Activated CD8-positive, alpha-beta T cell treated with anti-CD3 and anti-CD28 coated beads for 36 hours (primary cell): ENCODE data around the gene SPAG4. TPM values are rescaled to one million over a fixed set of nuclear protein-coding genes. Genes with fewer than 3 reads are reported as not detected.

ENCODE experiments used
- ATAC-seq: fragments of 200-7000 bp; cut with Tn5 transposase; one replicate; pipeline ENCODE4 v1.10.0; 2021; ENCODE audit warnings: mild to moderate bottlenecking, moderate library complexity
- CTCF ChIA-PET: fragments of 350-600 bp; sonication (Branson Sonifier 250); formaldehyde crosslinking; loops from one replicate; lab custom pipeline; 2021; ENCODE audit warnings: antibody characterized with exemption; lab: Charles Lee
- POLR2A ChIA-PET: fragments of 350-600 bp; sonication (Branson Sonifier 250); formaldehyde crosslinking; loops from one replicate; lab custom pipeline; 2021; ENCODE audit warnings: antibody characterized with exemption; lab: Charles Lee
- DNase-seq: peaks from one replicate; pipeline ENCODE4 v3.0.0-alpha.2; 2020
- H3K27ac Mint-ChIP-seq: one replicate; pipeline ENCODE4 v1.8.0; 2021; ENCODE audit warnings: mild to moderate bottlenecking, mixed read lengths
- H3K27me3 Mint-ChIP-seq: one replicate; pipeline ENCODE4 v1.8.0; 2021; ENCODE audit warnings: mixed read lengths
- H3K36me3 Mint-ChIP-seq: one replicate; pipeline ENCODE4 v1.8.0; 2021; ENCODE audit warnings: low read depth, mixed read lengths
- H3K4me1 Mint-ChIP-seq: one replicate; pipeline ENCODE4 v1.8.0; 2021; ENCODE audit warnings: low read depth, mixed read lengths
- H3K4me3 Mint-ChIP-seq: one replicate; pipeline ENCODE4 v1.8.0; 2021; ENCODE audit warnings: mild to moderate bottlenecking, moderate library complexity, mixed read lengths
- H3K9me3 Mint-ChIP-seq: one replicate; pipeline ENCODE4 v1.8.0; 2021; ENCODE audit warnings: mixed read lengths
- intact Hi-C: fragments of 100-400 bp; cut with micrococcal nuclease; formaldehyde crosslinking; loops from one replicate; pipeline ENCODE4 v1.10.0; 2022
- total RNA-seq, 2 experiments: library from RNA; stranded (reverse); gene quantifications; one replicate each; pipeline ENCODE4 v1.2.3, GENCODE V29; 2021
- TF ChIP-seq, protein P1 (sequence below): fragments of 200-600 bp; IDR thresholded peaks from one replicate; pipeline ENCODE4 v1.8.0; 2022; ENCODE audit warnings: antibody characterized with exemption, mild to moderate bottlenecking

SPAG4 gene
- total RNA-seq, 2 experiments from 2014 or later, result 11.5 to 11.8 TPM

DNA sequence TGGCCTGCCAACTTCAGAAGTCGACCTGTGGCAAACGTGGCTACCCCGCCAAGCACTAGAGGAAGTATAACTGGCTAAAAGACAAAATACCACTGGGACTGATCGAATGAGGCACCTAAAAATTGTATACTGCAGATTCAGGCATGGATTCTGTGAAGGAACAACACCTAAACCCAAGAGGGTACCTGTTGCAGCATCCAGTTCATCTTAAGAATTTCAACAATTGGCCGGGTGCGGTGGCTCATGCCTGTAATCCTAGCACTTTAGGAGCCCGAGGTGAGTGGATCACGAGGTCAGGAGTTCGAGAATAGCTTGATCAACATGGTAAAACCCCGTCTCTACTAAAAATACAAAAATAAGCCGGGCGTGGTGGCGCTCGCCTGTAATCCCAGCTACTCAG is 27.2 kb upstream of the SPAG4 start:
- H3K9me3 Mint-ChIP-seq, result no peaks in the 10 kb centered on the region
- H3K27me3 Mint-ChIP-seq, result no peaks in the 10 kb centered on the region
- no peaks in the 10 kb centered on the region for H3K36me3 Mint-ChIP-seq
- no peak overlapping the region for H3K4me3 Mint-ChIP-seq
- no peak for DNase-seq
- no peak overlapping the region for H3K27ac Mint-ChIP-seq
- ChIA-PET POLR2A (no interaction called here), CTCF (no interaction called here)
- intact Hi-C loops, result no loop called here
- no peaks in the 10 kb centered on the region for H3K4me1 Mint-ChIP-seq
- no peak for ATAC-seq
- TF ChIP-seq, protein P1, sequence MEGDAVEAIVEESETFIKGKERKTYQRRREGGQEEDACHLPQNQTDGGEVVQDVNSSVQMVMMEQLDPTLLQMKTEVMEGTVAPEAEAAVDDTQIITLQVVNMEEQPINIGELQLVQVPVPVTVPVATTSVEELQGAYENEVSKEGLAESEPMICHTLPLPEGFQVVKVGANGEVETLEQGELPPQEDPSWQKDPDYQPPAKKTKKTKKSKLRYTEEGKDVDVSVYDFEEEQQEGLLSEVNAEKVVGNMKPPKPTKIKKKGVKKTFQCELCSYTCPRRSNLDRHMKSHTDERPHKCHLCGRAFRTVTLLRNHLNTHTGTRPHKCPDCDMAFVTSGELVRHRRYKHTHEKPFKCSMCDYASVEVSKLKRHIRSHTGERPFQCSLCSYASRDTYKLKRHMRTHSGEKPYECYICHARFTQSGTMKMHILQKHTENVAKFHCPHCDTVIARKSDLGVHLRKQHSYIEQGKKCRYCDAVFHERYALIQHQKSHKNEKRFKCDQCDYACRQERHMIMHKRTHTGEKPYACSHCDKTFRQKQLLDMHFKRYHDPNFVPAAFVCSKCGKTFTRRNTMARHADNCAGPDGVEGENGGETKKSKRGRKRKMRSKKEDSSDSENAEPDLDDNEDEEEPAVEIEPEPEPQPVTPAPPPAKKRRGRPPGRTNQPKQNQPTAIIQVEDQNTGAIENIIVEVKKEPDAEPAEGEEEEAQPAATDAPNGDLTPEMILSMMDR, result no peak

DNA sequence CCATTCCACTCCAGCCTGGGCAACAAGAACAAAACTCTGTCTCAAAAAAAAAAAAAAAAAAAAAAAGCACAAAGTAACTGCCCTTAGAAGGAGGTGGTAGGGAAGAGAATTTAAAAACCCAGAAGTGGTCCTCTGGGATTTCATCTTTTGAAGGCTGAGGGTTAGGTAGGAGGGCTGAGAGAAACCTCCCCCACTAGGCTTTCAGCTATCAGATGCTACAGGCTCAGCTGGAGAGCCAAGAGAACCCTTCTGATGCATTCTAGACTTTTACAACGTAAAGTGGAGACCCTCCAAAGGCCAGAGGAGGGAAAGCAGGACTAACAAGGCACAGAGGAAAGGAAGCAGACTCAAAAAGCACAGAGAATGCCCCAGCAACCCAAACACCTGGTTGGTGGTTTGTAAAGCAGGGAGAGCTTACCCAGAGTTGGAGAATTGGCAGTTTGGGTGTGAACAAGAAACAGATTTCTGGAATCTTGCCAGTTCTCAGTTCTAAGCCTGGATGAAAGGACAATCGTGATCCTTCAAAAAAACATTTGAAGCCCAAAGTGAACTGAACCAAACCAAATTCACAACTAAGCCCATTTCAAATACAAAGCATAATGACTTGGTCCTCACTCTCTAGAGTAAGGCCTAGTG is 23.2 kb upstream of the SPAG4 start:
- H3K36me3 Mint-ChIP-seq, result no peaks in the 10 kb centered on the region
- POLR2A ChIA-PET, result no interaction called here
- DNase-seq (no peak), ATAC-seq (no peak)
- no peak overlapping the region for H3K4me3 Mint-ChIP-seq
- no peaks in the 10 kb centered on the region for H3K4me1 Mint-ChIP-seq
- no peak overlapping the region for H3K27ac Mint-ChIP-seq
- no peaks in the 10 kb centered on the region for H3K9me3 Mint-ChIP-seq
- intact Hi-C loops, result no loop called here
- TF ChIP-seq, protein P1, result no peak
- CTCF ChIA-PET, result no interaction called here
- peaks cover 1% of the 10 kb centered on the region for H3K27me3 Mint-ChIP-seq

DNA sequence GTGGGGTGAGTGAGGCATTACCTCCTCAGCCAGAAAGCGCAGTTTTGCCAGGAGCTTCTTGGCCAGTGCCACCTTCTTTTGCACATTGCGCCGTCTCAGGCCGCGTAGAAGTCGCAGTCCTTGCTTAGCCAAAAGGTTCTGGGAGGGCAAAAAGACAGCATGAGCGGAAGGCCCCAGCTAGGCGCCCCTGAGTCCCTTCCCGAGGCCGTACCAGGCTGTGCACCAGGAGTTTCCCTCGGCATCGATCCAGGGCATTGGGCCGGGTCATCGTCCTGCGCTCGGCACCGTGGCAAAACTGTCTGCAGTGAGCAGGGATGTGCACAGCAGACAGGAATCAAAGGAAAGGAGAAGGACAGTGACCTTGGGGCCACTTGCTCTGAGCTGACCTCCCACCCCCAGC is 20.2 kb upstream of the SPAG4 start:
- Mint-ChIP-seq H3K27ac (no peak overlapping the region), H3K36me3 (no peaks in the 10 kb centered on the region), H3K4me1 (no peaks in the 10 kb centered on the region), H3K27me3 (peaks cover 7% of the 10 kb centered on the region), H3K9me3 (no peaks in the 10 kb centered on the region), H3K4me3 (no peak overlapping the region)
- ChIA-PET CTCF (no interaction called here), POLR2A (interaction anchor here (0.6 kb wide), 2 partner anchors 105 to 232 kb away, joined by 3 read pairs; no protein-coding TSS in a partner anchor)
- no peak for ATAC-seq
- intact Hi-C loops, result no loop called here
- TF ChIP-seq, protein P1, result no peak
- DNase-seq, result no peak

DNA sequence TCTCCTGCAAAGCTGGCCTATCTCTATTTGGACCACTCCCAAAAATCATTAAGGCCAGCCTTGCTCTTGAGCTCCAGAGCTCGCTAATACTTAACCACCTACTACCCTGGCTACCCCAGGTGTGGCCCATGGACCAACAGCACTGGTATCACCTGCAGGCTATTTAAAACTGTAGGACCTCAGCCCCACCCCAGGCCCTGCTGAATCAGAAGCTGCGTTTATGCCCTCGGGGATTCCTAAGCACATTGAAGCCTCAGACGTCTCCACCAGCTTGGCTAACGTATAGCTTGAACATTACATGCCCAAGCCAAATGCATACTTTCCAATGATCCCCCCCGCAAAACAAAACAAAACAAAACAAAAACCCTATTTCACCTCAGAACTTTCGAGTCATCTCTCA is 19.7 kb upstream of the SPAG4 start:
- intact Hi-C loops, result no loop called here
- H3K4me1 Mint-ChIP-seq, result no peaks in the 10 kb centered on the region
- TF ChIP-seq, protein P1, result no peak
- ChIA-PET CTCF (no interaction called here), POLR2A (interaction anchor here (0.6 kb wide), 2 partner anchors 106 to 144 kb away, joined by 3 read pairs; no protein-coding TSS in a partner anchor)
- H3K9me3 Mint-ChIP-seq, result no peaks in the 10 kb centered on the region
- H3K4me3 Mint-ChIP-seq, result no peak overlapping the region
- no peaks in the 10 kb centered on the region for H3K36me3 Mint-ChIP-seq
- ATAC-seq (no peak), DNase-seq (no peak)
- H3K27me3 Mint-ChIP-seq, result peaks cover 11% of the 10 kb centered on the region
- H3K27ac Mint-ChIP-seq, result no peak overlapping the region

DNA sequence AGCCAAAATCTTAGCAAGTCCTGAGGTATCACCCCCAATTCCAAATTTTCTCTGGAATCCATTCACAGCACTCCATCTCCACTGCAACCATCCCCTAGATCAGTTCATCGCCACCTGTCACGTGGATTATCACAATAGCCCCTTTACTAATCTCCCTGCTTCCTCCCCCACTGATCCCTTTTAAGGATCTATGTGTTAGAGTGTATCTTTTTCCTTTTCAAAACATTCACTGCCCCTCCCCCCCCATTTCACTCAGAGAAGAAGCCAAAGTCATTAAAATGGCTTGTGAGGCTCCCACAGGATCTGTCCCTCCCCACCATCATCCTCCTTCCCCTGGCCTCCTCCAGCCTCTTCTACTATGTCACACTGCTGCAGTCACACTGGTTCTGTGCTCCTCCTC is 18.4 kb upstream of the SPAG4 start:
- Mint-ChIP-seq H3K4me3 (no peak overlapping the region), H3K36me3 (no peaks in the 10 kb centered on the region), H3K4me1 (peaks cover 4% of the 10 kb centered on the region), H3K9me3 (no peaks in the 10 kb centered on the region), H3K27ac (no peak overlapping the region), H3K27me3 (peaks cover 18% of the 10 kb centered on the region)
- ATAC-seq (no peak), DNase-seq (no peak)
- intact Hi-C loops, result no loop called here
- ChIA-PET POLR2A (no interaction called here), CTCF (no interaction called here)
- TF ChIP-seq, protein P1, result no peak
